GM19240 (cell line): ENCODE data around the gene FANK1.
A peak's percentile ranks its signal among the peaks of the same experiment; 100 is the strongest.

ENCODE experiments used
- DNase-seq: peaks from one replicate; pipeline ENCODE4 v3.0.0; 2011; ENCODE audit warnings: low spot score; ENCODE audit not compliant: insufficient read length

The FANK1 gene

DNA sequence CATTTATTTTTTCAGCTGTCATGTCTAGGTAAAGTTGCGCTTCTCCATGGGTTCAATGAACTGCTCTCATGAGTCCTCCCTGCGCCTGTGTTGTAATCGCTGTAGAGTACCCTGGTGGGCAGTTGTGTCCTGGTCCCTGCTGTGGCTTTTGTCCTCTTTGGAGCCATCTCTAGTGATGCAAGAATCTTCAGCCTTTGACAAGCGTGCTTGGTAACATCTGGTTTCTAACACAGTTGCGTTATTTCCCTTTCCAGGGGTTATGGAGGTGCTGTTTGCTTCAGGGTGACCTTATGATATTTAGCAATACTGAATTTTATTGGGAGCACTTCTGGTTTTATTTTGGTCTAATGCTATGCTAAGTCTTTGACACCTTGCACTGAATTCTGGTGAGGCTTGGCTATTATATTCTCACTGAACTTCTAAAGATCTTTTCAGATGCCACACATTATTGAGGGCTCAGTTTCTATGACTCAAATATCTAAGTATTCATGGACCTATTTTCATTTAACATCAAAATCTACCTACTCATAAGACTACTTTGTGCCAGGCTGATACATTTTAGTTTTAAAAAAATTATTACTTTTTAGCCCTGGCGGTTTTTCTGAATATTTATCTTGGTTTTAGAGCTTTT, 88.6 kb downstream of the FANK1 start:
- no peak for DNase-seq

DNA sequence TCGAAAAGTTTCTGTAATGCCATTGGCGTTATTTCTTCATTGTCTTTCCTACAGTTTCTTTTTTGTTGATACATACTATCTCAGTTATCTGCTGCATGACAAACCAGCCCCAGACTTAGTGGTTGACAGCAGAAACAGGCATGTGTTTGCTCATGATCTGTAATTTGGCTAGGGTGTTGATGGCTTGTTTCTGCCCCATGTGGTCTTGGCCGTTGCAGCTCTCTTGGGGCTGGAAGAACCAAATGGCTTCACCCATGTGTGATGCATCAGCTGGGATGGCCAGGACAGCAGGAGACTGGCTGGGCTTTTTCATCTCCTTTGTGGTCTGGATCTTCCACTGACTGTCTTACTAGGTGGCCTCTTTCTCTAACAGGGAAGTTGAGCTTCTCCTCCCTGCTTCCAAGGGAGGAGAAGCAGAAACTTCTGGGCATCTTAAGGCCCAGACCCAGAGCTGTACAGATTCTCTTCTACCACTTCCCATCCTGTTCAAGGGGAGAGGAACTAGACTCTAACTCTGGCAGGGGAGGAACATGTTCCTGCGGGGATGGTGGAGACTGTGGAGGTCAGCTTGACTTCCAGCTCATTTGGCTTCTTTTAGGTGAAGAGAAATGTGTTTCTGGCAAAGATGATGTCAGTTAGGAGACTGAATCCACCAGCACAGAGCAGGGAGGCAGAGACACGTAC, 89.3 kb downstream of the FANK1 start:
- DNase-seq: no peak

DNA sequence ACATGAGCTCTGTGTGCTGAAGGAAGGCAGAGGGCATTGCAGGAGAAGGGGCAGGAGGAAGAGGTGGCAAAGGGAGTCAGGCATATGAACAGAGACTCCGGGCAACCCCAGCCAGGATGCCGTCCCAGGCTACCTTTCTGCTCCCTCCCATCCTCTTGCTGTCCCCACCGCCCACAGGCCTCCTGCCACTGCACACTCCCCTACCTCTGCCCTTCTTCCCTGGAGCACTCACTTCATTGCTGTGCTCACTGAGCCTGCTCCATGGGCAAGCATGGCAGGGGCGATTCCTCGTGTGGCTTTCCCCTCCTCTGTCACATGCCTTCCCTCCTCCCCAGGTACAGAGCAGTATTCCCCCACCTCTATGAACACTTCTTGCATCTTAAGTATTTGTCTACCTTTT, 93.4 kb downstream of the FANK1 start:
- DNase-seq: no peak

GRCh38 chr10:125990974-125991373, 94.6 kb downstream of the FANK1 start:
- DNase-seq: no peak

DNA sequence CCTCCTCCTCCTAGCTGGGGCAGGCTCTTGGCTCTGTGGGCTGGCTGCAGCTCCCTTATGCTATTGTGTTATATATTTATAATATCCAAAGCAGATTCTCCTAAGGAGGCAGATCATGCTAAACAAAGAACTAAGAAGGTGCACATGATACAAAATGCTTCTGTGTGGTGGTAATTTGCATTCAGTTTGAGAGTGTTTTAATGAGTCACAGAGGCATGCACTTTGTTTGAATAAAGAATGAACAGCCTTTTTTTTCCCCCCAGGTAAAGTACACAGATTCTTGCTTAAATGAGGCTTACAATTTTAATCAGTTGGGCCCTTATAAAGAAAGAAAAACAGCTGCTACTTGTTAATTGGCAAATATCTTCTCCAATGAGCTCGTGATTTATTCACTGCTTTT, 95.0 kb downstream of the FANK1 start:
- DNase-seq: no peak

DNA sequence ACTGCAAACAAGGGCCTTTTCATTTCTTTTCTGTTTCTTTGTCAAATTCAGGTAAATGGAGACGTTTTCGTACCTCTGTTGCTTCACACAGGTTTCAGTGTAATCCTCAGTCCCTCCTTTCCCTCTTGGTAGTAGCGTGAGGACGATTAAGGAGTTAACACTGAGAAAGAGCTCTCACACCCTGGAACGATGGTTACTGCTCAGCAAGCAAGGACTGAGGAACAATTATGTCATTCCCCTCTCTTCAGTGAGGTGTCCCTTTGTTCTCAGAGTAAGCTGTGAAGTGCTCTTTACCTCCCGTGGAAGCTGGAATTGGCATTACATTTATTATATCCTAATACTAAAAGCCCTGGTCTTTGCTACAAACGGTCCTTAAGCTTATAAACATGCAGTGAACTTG, 95.9 kb downstream of the FANK1 start:
- DNase-seq: no peak

DNA sequence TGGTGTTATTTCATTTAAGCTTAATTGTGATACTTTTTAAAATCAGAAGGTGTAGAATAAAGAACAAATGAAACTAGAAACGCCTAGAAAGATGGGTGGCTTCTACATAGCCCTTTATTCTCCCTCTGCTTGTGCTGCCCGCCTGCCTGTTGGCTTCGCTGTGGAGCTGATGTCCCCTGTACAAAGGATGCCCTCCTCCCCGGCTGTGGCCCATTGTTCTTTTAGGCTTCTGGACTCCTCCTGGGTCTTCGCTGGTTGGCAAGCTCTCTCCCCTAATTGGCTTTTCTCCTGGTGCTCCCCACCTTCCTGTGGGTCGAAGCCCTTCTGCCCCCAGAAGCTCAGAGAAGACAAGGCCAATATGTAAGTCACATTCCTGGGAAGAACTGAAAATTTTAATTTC, 98.2 kb downstream of the FANK1 start:
- DNase-seq: no peak

DNA sequence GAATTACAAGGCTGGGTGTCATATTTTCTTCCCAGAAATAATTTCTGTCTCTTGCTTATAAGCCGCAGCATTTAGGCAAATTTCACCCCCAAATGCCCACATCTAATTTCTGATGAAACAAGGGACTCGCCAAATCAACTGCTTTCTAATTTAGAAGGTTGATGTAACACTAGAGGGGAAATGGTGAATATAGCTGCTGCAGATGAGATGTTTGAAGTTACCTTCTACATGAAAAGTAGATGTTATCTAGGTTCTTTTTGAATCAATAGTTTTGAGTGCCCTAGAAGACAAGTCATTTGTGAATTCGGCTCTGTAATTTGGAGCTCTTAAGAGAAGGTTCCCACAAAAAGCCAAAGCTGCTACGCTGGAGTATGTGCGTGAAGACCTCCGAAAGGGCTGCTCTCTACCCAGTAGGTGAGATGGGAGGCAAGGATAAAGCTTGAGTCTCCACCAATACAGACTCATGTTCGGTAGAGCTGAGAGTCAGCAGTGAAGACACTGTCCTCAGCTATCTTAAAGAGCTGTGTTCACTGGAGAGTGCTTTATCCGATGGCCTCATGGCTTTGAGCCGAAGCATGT, 99.5 kb downstream of the FANK1 start:
- DNase-seq: no peak

- no peak for DNase-seq
Measured at GRCh38 chr10:125997586-125997985, 101.2 kb downstream of the FANK1 start.

- no peak for DNase-seq
Measured at GRCh38 chr10:125999694-126000093, 103.3 kb downstream of the FANK1 start.

DNA sequence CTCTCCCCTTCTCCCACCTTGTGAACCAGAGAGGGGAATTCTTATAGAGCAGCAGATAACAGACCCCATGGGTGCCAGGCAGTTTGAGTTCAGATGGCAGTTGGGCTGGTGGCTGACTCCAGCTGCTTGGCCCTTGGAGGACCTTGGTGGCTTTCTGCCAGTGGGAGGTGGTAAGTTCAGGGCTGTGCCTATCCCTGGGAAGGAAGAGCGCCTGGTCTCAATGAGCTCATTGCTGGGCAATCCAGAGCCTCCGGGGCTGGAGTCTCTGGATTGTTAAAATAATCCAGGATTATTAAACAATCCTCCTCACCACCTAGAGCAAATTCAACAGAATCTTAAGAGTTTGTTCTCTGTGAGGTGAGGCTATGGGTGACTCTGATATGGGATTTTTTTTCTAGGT, 105.2 kb downstream of the FANK1 start:
- DNase-seq: no peak

- no peak for DNase-seq
Measured at GRCh38 chr10:126004752-126005151, 108.4 kb downstream of the FANK1 start.

GRCh38 chr10:126006264-126006663, 109.9 kb downstream of the FANK1 start:
- no peak for DNase-seq

DNA sequence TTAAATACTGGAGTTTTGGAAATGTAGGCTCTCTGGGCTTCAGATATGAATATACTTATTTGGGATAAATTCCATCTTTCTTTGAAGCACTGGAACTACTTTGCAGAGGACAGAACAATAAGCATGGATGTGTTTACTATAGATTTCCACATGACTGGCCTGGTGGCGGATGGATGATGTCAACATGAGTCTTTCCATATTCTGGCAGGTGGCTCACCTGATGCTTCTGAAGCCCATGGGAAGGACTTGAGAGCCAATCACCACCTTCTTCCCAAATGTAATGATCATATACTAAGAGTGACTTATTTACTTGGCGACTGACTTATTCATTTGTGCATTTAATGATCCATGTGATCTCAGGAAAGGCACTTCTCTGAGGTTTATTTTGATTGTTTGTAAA, 110.5 kb downstream of the FANK1 start:
- DNase-seq: no peak

DNA sequence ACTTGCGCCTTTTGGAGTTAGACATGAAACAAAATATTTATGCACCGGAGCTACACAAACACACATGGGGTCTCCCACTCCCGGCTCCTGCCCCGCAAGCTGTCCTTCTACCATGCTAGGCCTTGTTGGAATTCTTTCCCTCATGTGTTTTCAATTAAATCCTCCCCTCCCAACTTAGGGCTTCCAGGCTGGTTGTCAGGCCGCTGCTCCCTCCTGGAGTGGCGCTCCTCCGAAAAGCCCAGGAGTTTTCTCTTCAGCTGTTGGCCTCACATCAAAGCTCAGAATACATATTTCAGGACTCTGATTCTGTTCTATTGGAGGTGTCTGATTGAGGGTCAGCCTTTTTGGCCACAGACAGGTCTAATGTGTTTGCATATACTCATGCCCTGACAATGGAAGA, 113.3 kb downstream of the FANK1 start:
- DNase-seq: no peak

DNA sequence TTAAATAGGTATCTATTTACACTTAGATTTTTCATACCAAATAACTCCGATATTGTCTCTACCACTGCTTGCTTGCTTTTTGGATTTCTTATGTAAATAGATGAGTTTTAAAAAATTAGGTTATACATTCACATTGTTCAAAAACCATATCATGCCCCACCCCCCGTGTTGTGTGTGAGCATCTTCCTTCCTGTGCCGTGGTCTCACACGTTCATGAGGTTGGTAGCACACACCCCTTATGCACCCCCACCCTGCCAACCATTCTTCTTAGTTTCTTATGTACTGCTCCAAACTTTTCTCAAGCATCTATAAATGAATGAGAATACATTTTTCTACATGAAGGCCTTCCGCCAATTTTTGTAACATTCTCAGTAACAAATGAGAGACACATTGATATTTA, 115.6 kb downstream of the FANK1 start:
- DNase-seq: no peak

- DNase-seq: no peak
Measured at GRCh38 chr10:126012485-126012884, 116.1 kb downstream of the FANK1 start.

- peak; percentile 10 for DNase-seq
Measured at GRCh38 chr10:126013489-126014281, 117.3 kb downstream of the FANK1 start.

DNA sequence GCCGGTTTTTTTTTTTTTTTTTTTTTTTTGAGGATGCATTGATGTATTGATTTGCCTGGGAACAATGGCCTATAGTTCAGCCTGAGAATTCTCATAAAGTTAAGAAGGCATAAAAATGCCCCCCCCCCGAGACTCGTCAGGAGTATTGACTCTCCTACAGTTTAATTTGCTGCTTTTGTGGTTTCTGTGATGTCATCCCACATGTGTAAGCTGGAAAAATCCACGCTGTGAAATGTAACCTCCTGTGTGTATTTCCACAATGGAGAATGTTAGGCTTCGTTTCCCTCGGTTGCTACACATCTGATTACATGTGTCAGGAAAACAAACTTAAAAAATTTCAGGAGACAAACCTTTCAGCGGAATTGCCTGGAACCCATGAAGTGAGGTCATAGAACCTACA, 117.9 kb downstream of the FANK1 start:
- no peak for DNase-seq

- no peak for DNase-seq
Measured at GRCh38 chr10:126015413-126015812, 119.0 kb downstream of the FANK1 start.

DNA sequence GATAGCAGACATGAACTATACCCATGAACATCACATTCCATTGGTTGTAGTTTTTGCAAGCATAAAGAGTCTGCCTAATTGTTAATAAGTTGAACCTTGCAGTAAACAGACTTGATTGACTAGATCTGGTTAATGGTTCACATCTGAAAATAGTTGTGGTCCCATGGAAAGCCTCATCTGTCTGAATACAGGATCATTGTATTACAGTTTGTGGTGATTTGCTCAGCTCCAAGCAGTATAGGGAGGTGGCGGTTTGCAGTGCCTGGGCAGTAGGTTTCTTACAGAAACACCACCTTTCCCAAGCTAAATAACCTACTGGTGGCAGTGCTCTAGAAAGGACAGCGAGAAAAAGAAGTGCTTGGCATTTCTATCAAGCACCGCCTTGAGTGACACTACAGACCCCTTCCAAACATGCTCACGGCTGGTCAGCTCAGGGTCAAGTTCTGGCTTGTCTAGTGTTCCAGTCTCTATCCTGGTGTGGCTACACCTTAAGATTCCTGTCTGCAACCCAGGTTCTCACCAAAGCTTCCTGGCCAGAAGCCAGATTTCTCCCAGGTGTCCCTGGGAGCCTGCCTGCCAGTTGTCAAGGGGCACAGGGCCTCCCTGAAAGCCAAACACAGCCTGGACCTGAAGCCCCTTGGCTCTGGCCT, 119.9 kb downstream of the FANK1 start:
- no peak for DNase-seq

- no peak for DNase-seq
Measured at GRCh38 chr10:126016882-126017281, 120.5 kb downstream of the FANK1 start.
